Testis (tissue), 2 donors: ENCODE measurements around the gene CASP3.

Experiments used
- POLR2A ChIP-seq: fragments of 450-650 bp; IDR thresholded peaks from one replicate; pipeline ENCODE4 v1.6.1; 2017; ENCODE audit warnings: antibody characterized with exemption, mild to moderate bottlenecking, moderate library complexity
- TF ChIP-seq, protein P1 (sequence below), 3 experiments: fragments of 450-650 bp in 2 of 3; fragments of 200-600 bp in 1 of 3; sonication (generic) in 1 of 3; IDR thresholded peaks; one replicate each; pipeline ENCODE4 v1.5.1; 2016 to 2019; ENCODE audit warnings: antibody characterized with exemption in 3 of 3, mild to moderate bottlenecking in 2 of 3, moderate library complexity in 1 of 3

DNA sequence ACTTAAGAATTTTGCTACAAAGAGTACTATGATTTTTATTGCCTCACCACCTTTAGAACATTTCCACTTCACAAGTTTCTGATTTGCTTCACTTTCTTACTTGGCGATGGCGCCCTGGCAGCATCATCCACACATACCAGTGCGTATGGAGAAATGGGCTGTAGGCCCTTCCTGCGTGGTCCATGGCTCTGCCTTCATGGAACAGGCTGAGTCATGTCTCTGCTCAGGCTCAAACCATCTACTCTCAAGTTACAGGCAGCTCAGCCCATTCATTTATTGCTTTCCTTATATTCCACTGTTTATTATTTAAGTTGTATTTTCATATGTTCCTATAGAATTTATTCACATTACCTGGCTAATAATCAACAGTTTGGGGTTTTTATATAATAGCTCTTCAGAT lies 21.1 kb downstream of the CASP3 start:
- TF ChIP-seq, protein P1, sequence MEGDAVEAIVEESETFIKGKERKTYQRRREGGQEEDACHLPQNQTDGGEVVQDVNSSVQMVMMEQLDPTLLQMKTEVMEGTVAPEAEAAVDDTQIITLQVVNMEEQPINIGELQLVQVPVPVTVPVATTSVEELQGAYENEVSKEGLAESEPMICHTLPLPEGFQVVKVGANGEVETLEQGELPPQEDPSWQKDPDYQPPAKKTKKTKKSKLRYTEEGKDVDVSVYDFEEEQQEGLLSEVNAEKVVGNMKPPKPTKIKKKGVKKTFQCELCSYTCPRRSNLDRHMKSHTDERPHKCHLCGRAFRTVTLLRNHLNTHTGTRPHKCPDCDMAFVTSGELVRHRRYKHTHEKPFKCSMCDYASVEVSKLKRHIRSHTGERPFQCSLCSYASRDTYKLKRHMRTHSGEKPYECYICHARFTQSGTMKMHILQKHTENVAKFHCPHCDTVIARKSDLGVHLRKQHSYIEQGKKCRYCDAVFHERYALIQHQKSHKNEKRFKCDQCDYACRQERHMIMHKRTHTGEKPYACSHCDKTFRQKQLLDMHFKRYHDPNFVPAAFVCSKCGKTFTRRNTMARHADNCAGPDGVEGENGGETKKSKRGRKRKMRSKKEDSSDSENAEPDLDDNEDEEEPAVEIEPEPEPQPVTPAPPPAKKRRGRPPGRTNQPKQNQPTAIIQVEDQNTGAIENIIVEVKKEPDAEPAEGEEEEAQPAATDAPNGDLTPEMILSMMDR (IDR thresholded peaks at IDR 0.05): no peak
- no peak for TF ChIP-seq POLR2A
